ENCODE data around the gene ITGA6.

ITGA6 gene

DNA sequence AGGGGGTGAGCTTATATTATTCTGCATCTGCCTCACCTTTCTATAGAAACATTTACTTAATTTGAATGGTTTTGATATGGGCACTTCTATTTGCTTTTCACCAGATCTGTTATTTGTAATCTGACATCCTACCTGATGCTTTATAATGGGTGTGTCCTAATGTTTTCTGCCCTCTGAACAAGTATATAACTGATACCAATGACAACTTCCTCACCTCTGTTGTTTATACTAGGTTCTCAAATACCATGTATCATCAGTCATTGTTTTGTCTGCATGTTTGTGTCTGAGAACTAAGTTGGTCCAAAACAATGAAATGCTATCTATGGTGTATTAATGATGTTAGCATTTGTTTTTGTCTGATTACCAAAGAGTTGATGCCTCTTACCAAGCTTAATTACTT, 45.8 kb downstream of the ITGA6 start:
- in situ Hi-C loops (cut with HindIII; ENCODE audit: low sequenced_read_pairs), result loop anchor here (5.0 kb wide), 1 partner anchor 301 kb away; no protein-coding TSS in a partner anchor
- TF ChIP-seq CTCF (IDR thresholded peaks at IDR 0.05; ENCODE audit: low read depth, low read length, missing control alignments), result no peak
- DNase-seq (ENCODE audit: low read depth), result no peak
- H3K4me3 ChIP-seq (ENCODE audit: low read depth, low read length), result no peak overlapping the region

DNA sequence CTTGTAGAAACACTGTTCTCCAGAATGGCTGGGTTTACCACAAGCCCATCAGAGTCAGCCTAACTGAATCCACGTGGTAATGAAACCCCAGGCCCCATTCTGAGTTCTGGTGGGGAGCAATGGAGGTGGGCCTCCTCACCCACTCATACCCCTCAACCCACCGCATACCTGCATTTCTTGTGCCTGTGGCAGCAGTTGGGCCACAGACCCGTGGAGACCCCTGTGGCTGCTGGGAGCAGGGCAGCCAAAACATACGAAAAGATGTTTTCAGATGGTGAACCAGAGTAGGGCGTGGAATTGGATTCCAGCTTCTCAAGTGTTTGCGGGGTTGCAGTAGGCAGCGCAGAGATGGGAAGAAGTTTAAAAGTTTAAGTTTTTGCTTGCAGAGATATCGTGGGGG, 51.0 kb downstream of the ITGA6 start:
- H3K4me3 ChIP-seq (ENCODE audit: low read depth, low read length), result no peak overlapping the region
- TF ChIP-seq CTCF (IDR thresholded peaks at IDR 0.05; ENCODE audit: low read depth, low read length, missing control alignments), result no peak
- in situ Hi-C loops (cut with HindIII; ENCODE audit: low sequenced_read_pairs), result no loop called here
- DNase-seq (ENCODE audit: low read depth), result no peak

- DNase-seq (ENCODE audit: low read depth), result no peak
- no peak overlapping the region for H3K4me3 ChIP-seq (ENCODE audit: low read depth, low read length)
- TF ChIP-seq CTCF (IDR thresholded peaks at IDR 0.05; ENCODE audit: low read depth, low read length, missing control alignments), result no peak
- in situ Hi-C loops (cut with HindIII; ENCODE audit: low sequenced_read_pairs), result no loop called here
Measured at GRCh38 chr2:172480301-172481218, 53.2 kb downstream of the ITGA6 start.

GRCh38 chr2:172481507-172482262, 54.3 kb downstream of the ITGA6 start:
- no peak overlapping the region for H3K4me3 ChIP-seq (ENCODE audit: low read depth, low read length)
- TF ChIP-seq CTCF (IDR thresholded peaks at IDR 0.05; ENCODE audit: low read depth, low read length, missing control alignments), result peak; percentile 45
- in situ Hi-C loops (cut with HindIII; ENCODE audit: low sequenced_read_pairs), result no loop called here
- DNase-seq (ENCODE audit: low read depth), result no peak

DNA sequence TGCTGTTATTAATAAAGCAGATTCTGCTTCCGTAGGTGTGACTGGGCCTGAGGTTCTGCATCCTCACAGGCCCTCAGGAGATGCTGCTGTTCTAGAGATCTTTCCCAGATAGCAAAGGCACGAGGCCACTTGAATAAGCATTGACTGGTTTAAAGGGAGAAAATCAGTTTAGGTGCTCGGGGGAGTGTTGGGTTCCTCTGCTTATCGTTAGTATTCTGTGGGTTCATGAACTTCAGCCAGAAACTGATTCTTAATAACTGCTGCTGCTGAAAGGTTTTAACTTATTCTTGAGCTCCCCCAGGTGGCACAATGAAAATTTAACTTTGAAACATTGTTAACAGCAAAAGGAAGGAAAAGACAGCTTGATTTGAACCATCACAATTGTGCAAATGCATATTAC, 56.9 kb downstream of the ITGA6 start:
- peak; percentile 23 for DNase-seq (ENCODE audit: low read depth)
- H3K4me3 ChIP-seq (ENCODE audit: low read depth, low read length), result no peak overlapping the region
- in situ Hi-C loops (cut with HindIII; ENCODE audit: low sequenced_read_pairs), result no loop called here

More for the DNA sequence above, 56.9 kb downstream of the ITGA6 start:
- TF ChIP-seq CTCF (IDR thresholded peaks at IDR 0.05; ENCODE audit: low read depth, low read length, missing control alignments), result peak; percentile 39
